ENCODE results near the gene ELMOD3.

DNA sequence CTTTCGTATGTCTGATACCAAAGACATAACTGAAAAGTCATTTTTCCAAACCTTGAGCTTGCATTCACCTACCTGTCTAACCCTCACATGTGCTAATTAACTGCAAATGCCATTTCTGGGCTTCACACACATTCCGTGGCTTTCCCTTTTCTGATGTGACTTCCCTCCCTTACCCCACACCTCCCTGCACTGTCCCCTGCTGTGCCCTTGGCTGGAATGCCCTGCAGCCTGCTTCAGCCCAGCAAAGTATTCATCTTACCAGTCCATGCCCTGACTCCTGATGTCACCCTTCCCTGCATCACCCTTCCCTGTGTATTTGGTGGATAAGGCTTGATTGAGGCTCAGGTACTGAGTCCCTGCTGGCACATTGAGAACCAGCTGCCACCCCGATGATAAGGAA, 12.4 kb upstream of the ELMOD3 start:
- TF ChIP-seq, protein P1, sequence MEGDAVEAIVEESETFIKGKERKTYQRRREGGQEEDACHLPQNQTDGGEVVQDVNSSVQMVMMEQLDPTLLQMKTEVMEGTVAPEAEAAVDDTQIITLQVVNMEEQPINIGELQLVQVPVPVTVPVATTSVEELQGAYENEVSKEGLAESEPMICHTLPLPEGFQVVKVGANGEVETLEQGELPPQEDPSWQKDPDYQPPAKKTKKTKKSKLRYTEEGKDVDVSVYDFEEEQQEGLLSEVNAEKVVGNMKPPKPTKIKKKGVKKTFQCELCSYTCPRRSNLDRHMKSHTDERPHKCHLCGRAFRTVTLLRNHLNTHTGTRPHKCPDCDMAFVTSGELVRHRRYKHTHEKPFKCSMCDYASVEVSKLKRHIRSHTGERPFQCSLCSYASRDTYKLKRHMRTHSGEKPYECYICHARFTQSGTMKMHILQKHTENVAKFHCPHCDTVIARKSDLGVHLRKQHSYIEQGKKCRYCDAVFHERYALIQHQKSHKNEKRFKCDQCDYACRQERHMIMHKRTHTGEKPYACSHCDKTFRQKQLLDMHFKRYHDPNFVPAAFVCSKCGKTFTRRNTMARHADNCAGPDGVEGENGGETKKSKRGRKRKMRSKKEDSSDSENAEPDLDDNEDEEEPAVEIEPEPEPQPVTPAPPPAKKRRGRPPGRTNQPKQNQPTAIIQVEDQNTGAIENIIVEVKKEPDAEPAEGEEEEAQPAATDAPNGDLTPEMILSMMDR (IDR thresholded peaks at IDR 0.05) = no peak
- TF ChIP-seq POLR2A (IDR thresholded peaks at IDR 0.05) (no peak), POLR2AphosphoS5 (IDR thresholded peaks at IDR 0.05) (no peak)
